Endodermal cell (in vitro differentiated cells): ENCODE results near the gene RFC5. TPM values are rescaled to one million over a fixed set of nuclear protein-coding genes. Genes with fewer than 3 reads are reported as not detected.

Experiments used
- DNase-seq: peaks from one replicate; pipeline ENCODE4 v3.0.0-alpha.2; 2017
- H3K27ac ChIP-seq: 2 replicates; pipeline ENCODE4 v1.5.1; 2013; ENCODE audit warnings: mild to moderate bottlenecking, low read depth, low read length, moderate library complexity
- H3K27me3 ChIP-seq: 2 replicates; pipeline ENCODE4 v1.6.1; 2013; ENCODE audit warnings: mild to moderate bottlenecking, low read length, moderate library complexity; ENCODE audit not compliant: insufficient read depth, control insufficient read depth, poor library complexity, severe bottlenecking
- H3K36me3 ChIP-seq: 2 replicates; pipeline ENCODE4 v1.7.0; 2013; ENCODE audit warnings: mild to moderate bottlenecking, low read length, moderate library complexity; ENCODE audit not compliant: control insufficient read depth, insufficient read depth
- H3K4me1 ChIP-seq: one replicate; pipeline ENCODE4 v1.7.0; 2013; ENCODE audit warnings: low read length; ENCODE audit not compliant: control insufficient read depth, insufficient read depth
- H3K4me3 ChIP-seq: 2 replicates; pipeline ENCODE4 v1.5.1; 2013; ENCODE audit warnings: mild to moderate bottlenecking, low read length, moderate library complexity
- H3K9ac ChIP-seq: 2 replicates; pipeline ENCODE4 v1.6.1; 2013; ENCODE audit warnings: mild to moderate bottlenecking, low read length, moderate library complexity; ENCODE audit not compliant: poor library complexity, severe bottlenecking; ENCODE audit errors: extremely low read depth
- H3K9me3 ChIP-seq: 2 replicates; pipeline ENCODE4 v1.6.1; 2013; ENCODE audit warnings: mild to moderate bottlenecking, low read length, moderate library complexity; ENCODE audit not compliant: control insufficient read depth
- H3K27ac Mint-ChIP-seq: 2 replicates; pipeline ENCODE4 v1.8.0; 2020; ENCODE audit warnings: mixed read lengths
- H3K27me3 Mint-ChIP-seq: 2 replicates; pipeline ENCODE4 v1.8.0; 2021; ENCODE audit warnings: mild to moderate bottlenecking, mixed read lengths; ENCODE audit not compliant: insufficient read depth
- H3K36me3 Mint-ChIP-seq: 2 replicates; pipeline ENCODE4 v1.8.0; 2020; ENCODE audit warnings: low read depth, mixed read lengths
- H3K4me1 Mint-ChIP-seq: 2 replicates; pipeline ENCODE4 v1.8.0; 2020; ENCODE audit warnings: mixed read lengths
- H3K4me3 Mint-ChIP-seq: 2 replicates; pipeline ENCODE4 v1.8.0; 2020; ENCODE audit warnings: mild to moderate bottlenecking, moderate library complexity, mixed read lengths
- H3K9me3 Mint-ChIP-seq: 2 replicates; pipeline ENCODE4 v1.8.0; 2020; ENCODE audit warnings: mild to moderate bottlenecking, mixed read lengths
- CTCF ChIP-seq: fragments of 200-600 bp; sonication (generic); conservative IDR thresholded peaks from 2 replicates; pipeline ENCODE4 v1.5.0; 2021; ENCODE audit warnings: antibody characterized with exemption, mild to moderate bottlenecking
- WGBS, 2 experiments: methylation state at CpG; one replicate each; pipeline versions ENCODE4 v1.1.5 to v1.1.7; 2013; ENCODE audit warnings: missing lambda C conversion rate in 2 of 2, mixed read lengths in 1 of 2; ENCODE audit not compliant: insufficient coverage in 1 of 2, insufficient read length in 1 of 2; 5-methylcytosine and 5-hydroxymethylcytosine counted together
- total RNA-seq, 2 donors: library from RNA; stranded (reverse); fragmentation: NEBNext Ultra II Directional in 1 of 2; extraction: Animal tissue kit (Norgen Biotek cat#: 25700) in 1 of 2; gene quantifications; 2 replicates in 1 of 2; 3 replicates in 1 of 2; pipeline ENCODE4 v1.2.1, GENCODE V29; 2021

The RFC5 gene
- total RNA-seq, 2 donors from 2014 or later: 32.2 to 46.2 TPM

DNA sequence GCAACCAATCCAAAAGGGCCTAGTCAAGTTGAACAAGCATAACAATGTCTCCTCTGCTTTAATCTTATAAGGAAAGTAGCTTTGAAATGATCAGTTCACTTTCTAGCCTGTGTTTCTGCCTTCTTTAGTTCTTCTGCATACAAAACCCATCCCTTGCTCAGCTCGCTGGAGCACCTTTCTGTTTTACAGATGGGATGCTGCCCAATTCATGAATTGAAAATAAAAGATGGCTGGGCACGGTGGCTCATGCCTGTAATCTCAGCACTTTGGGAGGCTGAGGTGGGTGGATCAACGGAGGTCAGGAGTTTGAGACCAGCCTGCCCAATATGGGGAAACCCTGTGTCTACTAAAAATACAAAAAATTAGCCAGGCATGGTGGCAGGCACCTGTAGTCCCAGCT lies 4.5 kb upstream of the RFC5 start:
- no peak overlapping the region for H3K9ac ChIP-seq
- TF ChIP-seq CTCF: no peak
- H3K4me1 Mint-ChIP-seq: peaks cover 7% of the 10 kb centered on the region
- H3K4me3 ChIP-seq: no peak overlapping the region
- no peaks in the 10 kb centered on the region for H3K36me3 Mint-ChIP-seq
- DNase-seq: no peak
- 87 to 91% methylated on average over 3 of the region's 3 CpGs for WGBS, 2 experiments
- no peaks in the 10 kb centered on the region for H3K27me3 ChIP-seq
- no peaks in the 10 kb centered on the region for H3K36me3 ChIP-seq
- no peak overlapping the region for H3K4me3 Mint-ChIP-seq
- H3K4me1 ChIP-seq: no peaks in the 10 kb centered on the region
- H3K27me3 Mint-ChIP-seq: no peaks in the 10 kb centered on the region
- H3K9me3 ChIP-seq: no peaks in the 10 kb centered on the region
- H3K9me3 Mint-ChIP-seq: peaks cover 4% of the 10 kb centered on the region
- no peak overlapping the region for H3K27ac ChIP-seq
- H3K27ac Mint-ChIP-seq: no peak overlapping the region

DNA sequence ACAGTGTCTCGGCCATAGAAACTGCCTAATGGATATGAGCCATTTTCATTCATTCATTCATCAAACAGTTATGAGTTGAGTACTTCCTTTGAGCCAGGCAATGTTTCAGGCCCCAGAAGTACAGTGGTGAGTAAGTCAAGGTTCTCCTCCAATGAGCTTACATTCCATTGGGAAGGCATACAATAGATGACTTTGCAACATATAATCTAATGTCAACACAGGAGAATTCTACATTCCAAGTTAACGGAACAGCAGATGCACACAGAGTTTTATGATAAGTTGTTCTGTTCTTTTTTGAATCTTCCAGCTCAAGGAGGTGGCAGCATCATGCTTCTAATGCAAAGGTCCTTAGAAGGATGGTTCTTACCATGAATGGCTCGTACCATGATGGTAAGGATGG lies 3.2 kb upstream of the RFC5 start:
- Mint-ChIP-seq H3K36me3 (peaks cover 4% of the 10 kb centered on the region), H3K27me3 (peaks cover 2% of the 10 kb centered on the region), H3K9me3 (peaks cover 4% of the 10 kb centered on the region), H3K4me1 (peaks cover 11% of the 10 kb centered on the region), H3K4me3 (no peak overlapping the region), H3K27ac (no peak overlapping the region)
- 90 to 91% methylated on average over 3 of the region's 3 CpGs for WGBS, 2 experiments
- Histone ChIP-seq H3K27me3 (no peaks in the 10 kb centered on the region), H3K36me3 (no peaks in the 10 kb centered on the region), H3K4me1 (no peaks in the 10 kb centered on the region), H3K4me3 (no peak overlapping the region), H3K27ac (no peak overlapping the region), H3K9ac (no peak overlapping the region), H3K9me3 (no peaks in the 10 kb centered on the region)
- TF ChIP-seq CTCF: no peak
- no peak for DNase-seq

DNA sequence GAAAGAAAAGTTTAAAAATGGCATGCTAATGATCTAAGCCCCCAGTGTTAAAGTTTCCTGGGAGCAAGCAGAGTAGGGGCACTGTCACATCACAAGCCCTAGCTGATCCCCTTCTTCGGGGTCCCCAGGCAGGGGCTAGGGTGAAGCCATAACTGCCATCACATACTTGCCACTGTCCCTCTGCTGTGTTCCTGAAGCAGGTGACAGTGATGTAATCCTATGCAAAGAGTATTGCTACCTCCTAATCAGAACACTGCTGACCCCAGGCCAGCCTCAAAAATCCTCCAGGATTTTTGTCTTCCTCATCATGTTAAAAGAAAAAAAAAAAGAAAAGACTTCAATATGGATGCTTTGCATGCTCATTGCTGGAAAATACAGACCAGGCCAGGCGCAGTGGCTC lies 1.2 kb upstream of the RFC5 start:
- no peak overlapping the region for H3K4me3 ChIP-seq
- Mint-ChIP-seq H3K27me3 (peaks cover 2% of the 10 kb centered on the region), H3K36me3 (peaks cover 12% of the 10 kb centered on the region), H3K4me3 (no peak overlapping the region), H3K9me3 (peaks cover 4% of the 10 kb centered on the region), H3K4me1 (peaks cover 11% of the 10 kb centered on the region), H3K27ac (no peak overlapping the region)
- 97 to 100% methylated on average over 2 of the region's 2 CpGs for WGBS, 2 experiments
- no peaks in the 10 kb centered on the region for H3K27me3 ChIP-seq
- no peak for TF ChIP-seq CTCF
- no peaks in the 10 kb centered on the region for H3K9me3 ChIP-seq
- DNase-seq: peak; percentile 50
- no peak overlapping the region for H3K27ac ChIP-seq
- H3K36me3 ChIP-seq: peaks cover 15% of the 10 kb centered on the region
- no peaks in the 10 kb centered on the region for H3K4me1 ChIP-seq
- no peak overlapping the region for H3K9ac ChIP-seq
